Heart left ventricle (tissue), 13 donors: ENCODE data around the gene DBN1.

Experiments
- CTCF ChIP-seq, 12 donors: fragments of 200-600 bp; sonication (generic) in 4 of 12; IDR thresholded peaks; one replicate each; pipeline versions ENCODE4 v1.5.0 to v1.8.0; 2018 to 2022; ENCODE audit warnings: antibody characterized with exemption in 12 of 12, mild to moderate bottlenecking in 5 of 12
- POLR2A ChIP-seq, 2 donors: fragments of 450-650 bp; IDR thresholded peaks; one replicate each; pipeline ENCODE4 v1.6.1; 2017; ENCODE audit warnings: antibody characterized with exemption in 2 of 2, mild to moderate bottlenecking in 2 of 2, moderate library complexity in 2 of 2
- donor health status: ischemic (EF 13 %, LVEDD 7.1; RV severe dilation, severe dysfunction).
- donor health status: DM: no; HTN: yes; CAD: no.
- donor health status: DM: no; HTN: no; CAD: no.
- donor health status: ischemic (EF 25% LVEDD 6.9; RV normal size, moderate dysfunction).
- donor health status: ischemic (EF 25% LVEDD 5.7; RV mildly dilated, moderate dysfunction).
- donor health status: ischemic (EF 35%, LVEDD 5.7; RV mildly dilated, moderate dysfunction).
- donor health status: nonischemic (EF 11% LVEDD 7.7; RV severe dilation, severe dysfunction).
- donor health status: DM: yes; HTN: yes; CAD: no.
- donor health status: PGD.
- donor health status: ischemic (EF 29% LVEDD 5.4; RV normal size, mild dysfunction).
- donor health status: nonischemic (EF 23%, LVEDD 6.1; RV moderate dilation, normal function).

- TF ChIP-seq CTCF (IDR thresholded peaks at IDR 0.05): no peak
- no peak for TF ChIP-seq POLR2A (IDR thresholded peaks at IDR 0.05)
Measured at GRCh38 chr5:177473443-177474001, at the start of gene DBN1.
